HTR-8/SVneo (cell line): ENCODE measurements around the gene PACSIN1.

Experiments
- DNase-seq: peaks from one replicate; pipeline ENCODE4 v3.0.0; 2011; ENCODE audit warnings: low spot score, mixed read lengths; ENCODE audit not compliant: insufficient read length
- FAIRE-seq: peaks from 2 replicates; lab custom pipeline; 2011; peaks lifted over from hg19 to GRCh38; lab: Jason Lieb, UNC

Gene PACSIN1

GRCh38 chr6:34573567-34574183, 107.8 kb downstream of the PACSIN1 start:
- DNase-seq, result no peak
- FAIRE-seq, result no peak

DNA sequence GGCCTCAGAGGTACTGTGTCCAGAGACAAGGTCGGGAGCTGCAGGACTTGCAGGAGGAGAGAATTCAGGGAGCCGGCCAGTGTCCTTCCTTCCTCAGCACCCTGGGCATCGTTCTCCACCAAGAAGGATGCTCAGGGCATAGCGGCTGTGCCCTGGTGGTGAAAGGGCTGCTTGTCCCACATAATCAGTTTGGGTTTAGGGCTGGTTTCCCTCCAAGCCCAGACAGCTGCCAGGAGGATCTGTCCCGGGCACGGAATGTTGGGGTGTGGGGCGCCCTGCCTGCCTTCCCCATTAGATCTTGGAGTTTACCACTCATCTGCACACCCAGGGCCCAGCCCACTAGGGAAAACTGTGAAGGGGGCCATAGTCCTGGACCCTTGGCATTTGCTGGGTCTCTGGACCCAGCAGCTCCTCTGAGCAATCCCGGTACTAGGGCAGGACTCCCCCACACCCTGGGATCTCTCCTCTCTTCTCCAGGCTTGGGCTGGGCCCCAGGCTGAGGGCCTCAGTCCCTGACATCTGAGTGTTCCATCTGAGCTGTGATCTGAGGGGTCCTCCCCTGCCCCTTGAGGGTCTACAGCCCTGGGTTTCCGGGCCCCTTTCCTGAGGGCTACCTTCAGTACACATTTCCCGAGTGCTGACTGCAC, 108.9 kb downstream of the PACSIN1 start:
- FAIRE-seq (no peak), DNase-seq (no peak)

DNA sequence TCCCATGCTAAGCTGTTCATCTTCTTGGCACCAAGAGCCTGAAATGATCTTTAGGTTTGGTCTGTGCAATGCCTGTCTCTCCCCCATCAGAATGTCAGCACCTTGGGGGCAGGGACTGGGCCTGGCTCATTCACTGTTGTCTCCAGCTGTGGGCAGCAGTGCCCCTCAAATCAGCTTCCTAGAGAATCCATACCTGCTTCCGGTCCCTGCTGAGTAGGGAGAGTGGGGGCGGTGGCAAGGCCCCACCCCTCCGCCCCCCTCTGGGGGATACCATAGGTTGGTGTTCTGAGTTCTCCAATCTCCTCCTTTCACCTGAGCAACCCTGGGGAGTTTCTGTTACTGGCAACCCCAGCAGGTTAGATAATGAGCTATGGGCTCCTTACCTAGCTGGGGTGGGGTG, 109.5 kb downstream of the PACSIN1 start:
- no peak for DNase-seq
- FAIRE-seq, result no peak

DNA sequence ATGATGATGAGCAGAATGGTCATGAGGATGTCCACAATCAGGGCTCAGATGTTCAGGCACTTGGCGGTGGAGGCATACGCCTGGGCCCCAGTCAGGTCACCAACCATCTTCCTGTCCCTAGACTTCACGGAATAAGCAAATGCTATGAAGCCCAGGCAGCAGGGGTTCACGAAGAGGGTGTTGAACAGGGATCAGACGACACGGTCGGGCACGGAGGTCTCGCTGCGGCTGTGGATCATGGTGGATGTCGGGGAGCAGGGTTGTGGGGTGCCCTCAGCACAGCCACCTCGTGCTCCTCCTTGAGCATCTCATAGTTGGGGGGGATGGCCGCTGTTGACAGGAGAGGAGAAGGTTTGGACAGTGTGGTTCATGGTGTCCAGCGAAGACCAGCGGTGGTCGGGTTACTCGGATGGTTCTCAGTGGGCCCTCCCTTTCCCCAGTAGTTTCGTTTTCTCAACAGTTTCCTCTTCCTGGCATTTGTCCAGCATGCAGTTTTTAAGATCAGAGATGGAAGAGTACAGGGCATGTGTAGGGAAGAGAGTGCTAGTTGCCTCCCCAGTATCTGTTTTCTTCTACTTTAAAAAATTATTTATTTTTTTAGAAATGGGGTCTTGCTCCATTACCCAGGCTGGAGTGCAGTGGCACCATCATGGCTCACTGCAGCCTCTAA, 110.5 kb downstream of the PACSIN1 start:
- FAIRE-seq (no peak), DNase-seq (no peak)

DNA sequence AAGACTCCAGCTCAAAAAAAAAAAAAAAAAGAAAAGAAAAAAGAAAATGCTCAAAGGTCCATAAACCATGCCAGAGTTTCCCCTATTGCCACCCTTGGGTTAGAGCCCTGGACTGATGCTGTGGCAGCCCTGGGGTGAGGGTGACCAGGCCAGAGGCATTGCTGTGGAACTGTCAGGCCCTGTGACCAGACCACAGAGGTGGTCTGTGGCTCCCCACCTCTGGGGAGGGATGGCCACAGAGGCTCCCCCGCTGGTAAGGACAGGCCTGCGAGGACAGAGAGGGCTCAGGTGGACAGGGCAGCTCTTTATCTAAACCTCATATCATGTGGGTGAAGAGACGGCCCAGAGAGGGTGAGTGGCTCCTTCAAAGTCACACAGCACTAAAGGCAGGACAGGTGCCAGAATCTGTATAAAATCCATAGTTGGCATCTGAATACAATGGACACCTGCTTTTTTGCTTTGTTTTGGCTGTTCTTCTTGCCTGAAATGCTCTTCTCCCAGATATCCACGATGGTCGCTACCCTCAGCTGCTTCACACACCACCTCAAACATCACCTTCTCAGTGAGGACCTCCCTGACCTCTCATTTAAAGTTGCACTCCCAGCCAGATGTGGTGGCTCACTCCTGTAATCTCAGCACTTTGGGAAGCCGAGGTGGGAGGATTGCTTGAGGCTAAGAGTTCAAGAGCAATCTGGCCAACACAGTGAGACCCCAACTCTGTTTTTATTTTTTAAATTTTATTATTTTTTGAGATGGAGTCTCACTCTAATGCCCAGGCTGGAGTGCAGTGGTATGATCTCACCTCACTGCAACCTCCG, 112.8 kb downstream of the PACSIN1 start:
- DNase-seq (no peak), FAIRE-seq (no peak)

DNA sequence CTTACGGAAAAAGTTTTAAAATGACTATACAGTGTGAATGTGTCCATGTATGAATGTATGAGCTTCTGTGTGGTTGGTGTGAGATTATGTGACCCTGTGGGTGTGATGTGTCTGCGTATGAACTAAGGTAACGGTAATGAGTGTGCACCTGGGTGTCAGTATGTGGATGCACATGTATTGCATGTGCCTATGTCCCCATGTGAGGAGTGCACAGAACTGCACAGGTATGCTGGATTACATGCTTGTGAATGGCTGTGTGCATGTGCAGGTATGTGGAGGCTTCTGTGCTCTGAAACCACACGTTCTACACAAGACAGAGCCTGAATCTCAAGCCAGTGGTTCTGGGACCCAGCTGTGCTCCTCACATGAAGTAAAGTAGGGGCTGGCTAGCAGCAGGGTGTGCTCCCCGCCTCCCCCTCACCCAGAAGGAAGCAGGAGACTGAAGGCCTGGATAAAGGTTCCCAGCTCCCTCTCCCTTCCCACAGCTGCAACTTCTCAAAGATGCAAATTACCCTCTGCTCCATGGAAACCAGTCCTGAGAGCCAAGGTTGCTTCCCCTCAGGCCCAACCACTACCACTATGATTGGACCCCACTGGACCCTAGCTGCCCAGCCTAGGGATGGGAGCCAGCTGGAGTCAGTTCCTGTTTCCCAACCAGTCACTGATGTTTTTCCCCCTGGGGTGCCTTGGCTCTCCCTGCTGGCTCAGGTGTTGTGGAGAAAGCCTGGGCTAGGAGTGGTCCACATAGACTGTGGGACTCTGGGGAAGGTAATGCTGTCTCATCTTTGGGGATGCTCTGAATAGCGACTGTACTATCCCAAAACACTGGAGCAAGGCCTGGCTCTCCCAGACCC, 115.1 kb downstream of the PACSIN1 start:
- DNase-seq (no peak), FAIRE-seq (no peak)

DNA sequence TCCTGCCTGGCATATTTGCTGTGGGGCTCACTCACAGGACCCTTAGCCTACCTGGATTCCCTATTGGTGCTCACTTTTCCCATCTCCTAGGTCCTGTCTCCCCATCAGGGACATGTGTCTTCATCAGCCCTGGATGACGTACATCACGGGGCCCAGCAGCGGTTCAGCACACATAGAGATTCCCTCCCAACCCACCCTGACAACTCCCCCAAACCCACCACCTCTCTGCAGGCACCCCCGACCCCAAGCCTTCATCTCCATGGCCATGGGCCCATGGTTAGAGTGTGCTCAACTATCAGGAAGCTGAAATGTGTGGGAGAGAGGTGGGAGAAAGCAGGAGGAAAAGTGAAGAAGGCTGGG, 115.7 kb downstream of the PACSIN1 start:
- DNase-seq (no peak), FAIRE-seq (no peak)

DNA sequence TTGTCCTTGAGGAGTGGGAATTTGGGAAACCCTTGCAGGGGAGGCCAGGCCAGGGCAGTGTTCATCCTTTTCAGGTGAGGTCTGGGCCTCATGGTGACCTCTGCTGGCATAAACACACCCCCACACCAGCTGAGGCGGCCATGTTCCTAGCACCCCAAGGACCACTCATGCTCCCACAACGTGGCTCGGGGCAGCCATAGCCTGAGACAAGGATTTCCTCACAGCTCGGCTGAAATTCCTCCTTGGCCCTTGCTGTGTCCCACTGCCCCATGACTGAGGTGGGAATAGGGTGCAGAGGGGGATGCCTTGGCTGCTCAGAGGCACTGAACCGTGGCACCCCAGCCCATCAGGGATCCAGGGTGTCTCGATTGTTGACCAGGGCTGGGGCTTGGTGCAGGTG, 117.6 kb downstream of the PACSIN1 start:
- no peak for FAIRE-seq
- DNase-seq, result no peak

DNA sequence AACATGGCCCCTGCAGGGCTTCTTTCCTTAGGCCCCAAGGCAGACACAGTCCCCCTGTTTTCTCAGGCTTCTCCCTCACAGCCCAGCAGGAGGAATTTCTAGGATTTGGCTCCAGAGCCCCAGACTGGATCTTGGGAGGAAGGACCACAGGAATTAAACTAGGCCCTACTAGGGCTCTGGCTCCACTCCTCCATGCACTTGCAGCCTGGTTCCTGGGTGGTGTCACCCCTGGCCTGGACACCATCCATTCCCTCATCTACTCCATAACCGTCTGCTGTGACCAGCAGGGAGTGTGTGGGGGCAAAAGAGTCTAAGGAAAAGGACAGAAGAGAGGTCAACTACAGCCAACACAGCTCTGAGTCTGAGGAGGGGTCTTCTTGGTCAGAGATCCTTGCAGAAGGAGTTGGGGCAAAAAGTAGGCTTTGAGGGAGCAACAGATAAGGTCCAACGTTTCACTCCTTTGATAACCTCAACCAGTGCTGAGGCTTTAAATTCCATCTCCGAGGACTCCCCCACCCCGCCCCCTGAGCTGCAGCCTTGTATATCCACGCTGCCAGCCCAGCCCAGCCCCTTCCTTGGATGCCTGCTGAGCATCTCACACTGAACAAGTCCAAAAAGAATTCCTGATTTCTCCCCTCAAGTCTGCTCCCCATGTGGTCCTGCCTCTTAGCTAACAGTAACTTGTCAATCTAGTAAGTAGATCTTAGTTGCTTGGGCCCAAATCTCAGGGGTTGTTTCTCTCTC, 118.2 kb downstream of the PACSIN1 start:
- DNase-seq (no peak), FAIRE-seq (no peak)

DNA sequence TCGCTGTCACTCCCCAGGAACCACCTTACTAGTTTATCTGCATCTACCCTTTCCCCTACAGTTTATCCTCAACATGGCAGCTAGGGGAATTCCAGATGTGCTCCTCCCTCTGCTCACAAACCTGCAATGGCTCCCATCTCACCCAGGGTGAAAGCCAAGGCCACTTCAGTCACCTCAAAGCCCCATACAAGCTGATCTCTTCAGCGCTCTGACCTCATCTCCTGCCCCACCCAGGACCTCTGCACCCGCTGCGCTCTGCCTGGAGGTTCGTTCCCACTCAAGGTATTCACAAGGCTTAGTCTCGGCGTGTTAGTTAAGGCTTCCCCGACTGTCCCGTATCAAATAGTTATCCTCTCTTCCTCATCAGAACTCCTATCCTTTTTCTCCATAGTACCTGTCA, 118.8 kb downstream of the PACSIN1 start:
- no peak for FAIRE-seq

More for the DNA sequence above, 118.8 kb downstream of the PACSIN1 start:
- no peak for DNase-seq
